ENCODE data around the gene DOCK4.
"Not testable (repeated sequence)": the region's sequence is repeated elsewhere in the genome, so short reads cannot be mapped to it uniquely, and the experiment has no call there.

The DOCK4 gene

GRCh38 chr7:112136271-112137008, 69.8 kb downstream of the DOCK4 start:
- no peak for DNase-seq (ENCODE audit: low read depth in 2 of 2)

GRCh38 chr7:112135815-112136214, 70.4 kb downstream of the DOCK4 start:
- DNase-seq (ENCODE audit: low read depth in 2 of 2), result no peak

- no peak for DNase-seq (ENCODE audit: low read depth in 2 of 2)
These were observed 72.2 kb downstream of the DOCK4 start for GRCh38 chr7:112134039-112134438.

- DNase-seq (ENCODE audit: low read depth in 2 of 2), result no peak
These were observed 72.9 kb downstream of the DOCK4 start for GRCh38 chr7:112133328-112133727.

GRCh38 chr7:112132051-112132694, 74.0 kb downstream of the DOCK4 start:
- DNase-seq (ENCODE audit: low read depth in 2 of 2), result no peak

GRCh38 chr7:112130729-112131410, 75.3 kb downstream of the DOCK4 start:
- no peak for DNase-seq (ENCODE audit: low read depth in 2 of 2)

- no peak for DNase-seq (ENCODE audit: low read depth in 2 of 2)
These were observed 76.4 kb downstream of the DOCK4 start for GRCh38 chr7:112129655-112130323.

GRCh38 chr7:112128461-112129425, 77.5 kb downstream of the DOCK4 start:
- DNase-seq (ENCODE audit: low read depth in 2 of 2), result not testable (repeated sequence)

GRCh38 chr7:112128041-112128440, 78.2 kb downstream of the DOCK4 start:
- not testable (repeated sequence) for DNase-seq (ENCODE audit: low read depth in 2 of 2)

- no peak for DNase-seq (ENCODE audit: low read depth in 2 of 2)
These were observed 80.9 kb downstream of the DOCK4 start for GRCh38 chr7:112125250-112125649.

GRCh38 chr7:112124061-112124766, 82.0 kb downstream of the DOCK4 start:
- no peak for DNase-seq (ENCODE audit: low read depth in 2 of 2)

GRCh38 chr7:112122798-112123197, 83.4 kb downstream of the DOCK4 start:
- DNase-seq (ENCODE audit: low read depth in 2 of 2), result no peak

- no peak for DNase-seq (ENCODE audit: low read depth in 2 of 2)
These were observed 84.1 kb downstream of the DOCK4 start for GRCh38 chr7:112122144-112122543.

- no peak for DNase-seq (ENCODE audit: low read depth in 2 of 2)
These were observed 84.9 kb downstream of the DOCK4 start for GRCh38 chr7:112121318-112121717.

GRCh38 chr7:112120696-112121217, 85.4 kb downstream of the DOCK4 start:
- DNase-seq (ENCODE audit: low read depth in 2 of 2), result no peak

GRCh38 chr7:112118581-112119566, 87.3 kb downstream of the DOCK4 start:
- DNase-seq (ENCODE audit: low read depth in 2 of 2), result no peak

- no peak for DNase-seq (ENCODE audit: low read depth in 2 of 2)
These were observed 89.3 kb downstream of the DOCK4 start for GRCh38 chr7:112116894-112117293.

- DNase-seq (ENCODE audit: low read depth in 2 of 2), result no peak
These were observed 89.8 kb downstream of the DOCK4 start for GRCh38 chr7:112116358-112116757.

- no peak for DNase-seq (ENCODE audit: low read depth in 2 of 2)
These were observed 90.3 kb downstream of the DOCK4 start for GRCh38 chr7:112115880-112116279.
